GM12875 (cell line): ENCODE measurements around the gene MRPL23.

Experiments used
- H3K4me3 ChIP-seq: one replicate; pipeline ENCODE4 v1.5.1; 2011; ENCODE audit warnings: low read depth, low read length, control low read depth
- CTCF ChIP-seq: IDR thresholded peaks from 2 replicates; pipeline ENCODE4 v1.5.1; 2011; ENCODE audit warnings: low read depth, mild to moderate bottlenecking, control low read depth, inconsistent platforms, low read length, moderate library complexity, borderline replicate concordance; ENCODE audit not compliant: insufficient read depth

The MRPL23 gene

GRCh38 chr11:1932105-1932480 lies 15.0 kb upstream of the MRPL23 start:
- TF ChIP-seq CTCF: no peak
- H3K4me3 ChIP-seq: no peak overlapping the region

GRCh38 chr11:1932681-1933080 lies 14.5 kb upstream of the MRPL23 start:
- no peak overlapping the region for H3K4me3 ChIP-seq
- no peak for TF ChIP-seq CTCF

- TF ChIP-seq CTCF: no peak
- no peak overlapping the region for H3K4me3 ChIP-seq
These were observed 13.5 kb upstream of the MRPL23 start for GRCh38 chr11:1933416-1934334.

GRCh38 chr11:1934335-1935155 lies 12.6 kb upstream of the MRPL23 start:
- no peak for TF ChIP-seq CTCF

GRCh38 chr11:1935156-1936071 lies 11.7 kb upstream of the MRPL23 start:
- no peak for TF ChIP-seq CTCF
- no peak overlapping the region for H3K4me3 ChIP-seq

More at GRCh38 chr11:1934335-1935155, 12.6 kb upstream of the MRPL23 start:
- H3K4me3 ChIP-seq: no peak overlapping the region

GRCh38 chr11:1936072-1936780 lies 10.9 kb upstream of the MRPL23 start:
- H3K4me3 ChIP-seq: no peak overlapping the region
- no peak for TF ChIP-seq CTCF
